H7 (cell line): ENCODE data around the gene MCTP1. TPM values are rescaled to one million over a fixed set of nuclear protein-coding genes. Genes with fewer than 3 reads are reported as not detected.

Source experiments
- DNase-seq: peaks from one replicate; pipeline ENCODE4 v3.0.0; 2012
- H3K27me3 ChIP-seq: 2 replicates; pipeline ENCODE4 v1.6.0; 2011; ENCODE audit warnings: mild to moderate bottlenecking, low read length; ENCODE audit not compliant: control insufficient read depth, insufficient read depth
- H3K36me3 ChIP-seq: replicated peaks from 2 replicates; pipeline ENCODE4 v1.5.1; 2011; ENCODE audit warnings: low read length; ENCODE audit not compliant: control insufficient read depth, insufficient read depth
- H3K4me3 ChIP-seq: 2 replicates; pipeline ENCODE4 v1.5.1; 2011; ENCODE audit warnings: low read depth, mild to moderate bottlenecking, control low read depth, low read length, moderate library complexity; ENCODE audit not compliant: insufficient read depth
- total RNA-seq: library from RNA; depleted of rRNA; stranded (reverse); fragments of >200 nt; shearing (Covaris generic); gene quantifications from 2 replicates; pipeline ENCODE4 v1.2.3, GENCODE V29; 2014

MCTP1 gene
- total RNA-seq, 1 experiment from 2014 or later: 1.0 TPM

- no peaks in the 10 kb centered on the region for H3K27me3 ChIP-seq
- H3K4me3 ChIP-seq: no peak overlapping the region
- no peak for DNase-seq
- H3K36me3 ChIP-seq: no peaks in the 10 kb centered on the region
These were observed 473.6 kb downstream of the MCTP1 start for GRCh38 chr5:94811331-94811730.

GRCh38 chr5:94810877-94811276 is 474.0 kb downstream of the MCTP1 start:
- H3K27me3 ChIP-seq: no peaks in the 10 kb centered on the region
- no peak for DNase-seq
- H3K36me3 ChIP-seq: no peaks in the 10 kb centered on the region
- H3K4me3 ChIP-seq: no peak overlapping the region

- no peak for DNase-seq
- H3K27me3 ChIP-seq: no peaks in the 10 kb centered on the region
- no peak overlapping the region for H3K4me3 ChIP-seq
- H3K36me3 ChIP-seq: no peaks in the 10 kb centered on the region
These were observed 474.6 kb downstream of the MCTP1 start for GRCh38 chr5:94810281-94810680.

GRCh38 chr5:94808497-94808896 is 476.4 kb downstream of the MCTP1 start:
- Histone ChIP-seq H3K4me3 (no peak overlapping the region), H3K36me3 (no peaks in the 10 kb centered on the region), H3K27me3 (no peaks in the 10 kb centered on the region)
- no peak for DNase-seq

GRCh38 chr5:94807985-94808384 is 476.9 kb downstream of the MCTP1 start:
- Histone ChIP-seq H3K27me3 (no peaks in the 10 kb centered on the region), H3K4me3 (no peak overlapping the region), H3K36me3 (no peaks in the 10 kb centered on the region)
- DNase-seq: no peak

GRCh38 chr5:94802450-94802849 is 482.4 kb downstream of the MCTP1 start:
- no peak overlapping the region for H3K4me3 ChIP-seq
- peak; percentile 35 for DNase-seq
- H3K36me3 ChIP-seq: no peaks in the 10 kb centered on the region
- H3K27me3 ChIP-seq: no peaks in the 10 kb centered on the region

- Histone ChIP-seq H3K36me3 (no peaks in the 10 kb centered on the region), H3K27me3 (no peaks in the 10 kb centered on the region), H3K4me3 (no peak overlapping the region)
- no peak for DNase-seq
These were observed 488.3 kb downstream of the MCTP1 start for GRCh38 chr5:94796586-94796985.

- no peak for DNase-seq
- Histone ChIP-seq H3K4me3 (no peak overlapping the region), H3K36me3 (no peaks in the 10 kb centered on the region), H3K27me3 (no peaks in the 10 kb centered on the region)
These were observed 491.1 kb downstream of the MCTP1 start for GRCh38 chr5:94793816-94794198.

- no peak overlapping the region for H3K4me3 ChIP-seq
- no peaks in the 10 kb centered on the region for H3K36me3 ChIP-seq
- no peak for DNase-seq
- H3K27me3 ChIP-seq: no peaks in the 10 kb centered on the region
These were observed 491.6 kb downstream of the MCTP1 start for GRCh38 chr5:94793113-94793815.

- no peak for DNase-seq
- Histone ChIP-seq H3K4me3 (no peak overlapping the region), H3K36me3 (no peaks in the 10 kb centered on the region), H3K27me3 (no peaks in the 10 kb centered on the region)
These were observed 493.1 kb downstream of the MCTP1 start for GRCh38 chr5:94791829-94792228.

GRCh38 chr5:94788527-94788926 is 496.4 kb downstream of the MCTP1 start:
- Histone ChIP-seq H3K36me3 (no peaks in the 10 kb centered on the region), H3K4me3 (no peak overlapping the region), H3K27me3 (no peaks in the 10 kb centered on the region)
- DNase-seq: no peak

- no peaks in the 10 kb centered on the region for H3K27me3 ChIP-seq
- no peak overlapping the region for H3K4me3 ChIP-seq
- no peak for DNase-seq
- no peaks in the 10 kb centered on the region for H3K36me3 ChIP-seq
These were observed 500.1 kb downstream of the MCTP1 start for GRCh38 chr5:94784536-94785505.

- Histone ChIP-seq H3K4me3 (no peak overlapping the region), H3K27me3 (no peaks in the 10 kb centered on the region), H3K36me3 (no peaks in the 10 kb centered on the region)
- no peak for DNase-seq
These were observed 502.5 kb downstream of the MCTP1 start for GRCh38 chr5:94782383-94782782.

GRCh38 chr5:94779684-94780083 is 505.2 kb downstream of the MCTP1 start:
- no peak overlapping the region for H3K4me3 ChIP-seq
- H3K36me3 ChIP-seq: no peaks in the 10 kb centered on the region
- H3K27me3 ChIP-seq: no peaks in the 10 kb centered on the region
- no peak for DNase-seq

GRCh38 chr5:94778732-94779131 is 506.2 kb downstream of the MCTP1 start:
- Histone ChIP-seq H3K4me3 (no peak overlapping the region), H3K36me3 (no peaks in the 10 kb centered on the region), H3K27me3 (no peaks in the 10 kb centered on the region)
- no peak for DNase-seq
